Kidney glomerular epithelial cell (primary cell): ENCODE data around the gene TRIP6.
"Not testable (repeated sequence)": the region's sequence is repeated elsewhere in the genome, so short reads cannot be mapped to it uniquely, and the experiment has no call there.

Experiments used
- DNase-seq: peaks from one replicate; lab custom pipeline; 2025; lab: John Stamatoyannopoulos, UW

Gene TRIP6

DNA sequence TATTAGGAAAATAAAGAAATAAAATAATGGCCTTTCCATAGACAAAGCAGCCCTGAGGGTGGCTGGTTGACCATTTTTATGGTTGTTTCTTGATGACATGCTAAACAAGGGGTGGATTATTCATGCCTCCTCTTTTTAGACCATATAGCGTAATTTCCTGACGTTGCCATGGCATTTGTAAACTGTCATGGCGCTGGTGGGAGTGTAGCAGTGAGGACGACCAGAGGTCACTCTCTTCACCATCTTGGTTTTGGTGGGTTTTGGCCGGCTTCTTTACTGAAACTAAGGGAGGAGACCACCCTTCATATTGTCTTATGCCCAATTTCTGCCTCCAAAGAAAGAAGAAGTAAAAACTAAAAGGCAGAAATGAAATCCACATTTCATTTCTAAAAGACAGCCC lies 52.1 kb downstream of the TRIP6 start:
- not testable (repeated sequence) for DNase-seq

- DNase-seq: not testable (repeated sequence)
These were observed 52.7 kb downstream of the TRIP6 start for GRCh38 chr7:100919779-100920437.

DNA sequence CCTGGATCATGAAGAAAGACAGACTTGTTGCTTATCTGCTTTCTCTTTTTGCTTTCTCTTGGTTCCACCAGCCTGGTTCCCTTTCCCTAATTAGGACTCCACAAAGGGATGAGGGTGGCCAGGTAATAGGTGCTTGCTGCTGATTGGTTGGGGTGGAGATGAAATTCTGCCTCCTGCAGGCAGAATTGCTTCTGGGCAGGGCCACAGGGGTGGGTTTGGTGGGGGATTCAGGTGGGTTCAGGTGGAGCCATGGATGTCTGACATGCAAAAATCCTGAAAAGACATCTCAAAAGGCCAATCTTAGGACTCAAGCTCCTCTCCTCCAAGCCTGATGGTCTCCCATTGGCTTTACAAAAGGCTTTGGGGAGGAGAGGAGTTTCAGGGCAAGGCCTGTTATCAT lies 53.9 kb downstream of the TRIP6 start:
- DNase-seq: no peak
